NCI-H510A (cell line): ENCODE data around the gene CHIT1.

Experiments used
- DNase-seq: peaks from one replicate; lab custom pipeline; 2025; lab: John Stamatoyannopoulos, UW

Gene CHIT1

GRCh38 chr1:203187689-203188264, 41.7 kb downstream of the CHIT1 start:
- DNase-seq = no peak

DNA sequence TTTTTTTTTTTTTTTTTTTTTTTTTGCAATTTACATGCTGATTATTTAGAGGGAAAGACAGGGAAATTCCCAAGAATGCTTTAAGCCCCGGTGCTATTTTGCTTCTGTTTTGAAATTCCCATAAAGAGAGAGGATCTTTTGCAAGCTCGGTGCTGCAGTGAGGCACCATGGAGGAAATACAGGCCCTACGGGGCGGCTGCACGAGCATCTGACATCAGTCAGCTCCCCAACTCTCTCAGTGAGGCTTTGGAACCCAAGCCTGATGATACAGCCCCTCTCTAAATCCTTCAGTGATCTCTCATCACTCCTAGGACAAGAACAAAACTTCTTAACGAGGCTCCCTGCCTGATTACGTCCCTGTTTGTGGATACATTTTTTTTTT, 42.2 kb downstream of the CHIT1 start:
- no peak for DNase-seq

- no peak for DNase-seq
Observed at GRCh38 chr1:203186446-203187303, 42.8 kb downstream of the CHIT1 start, which contains the start of gene CHI3L1. Gene CHI3L1, minus strand, starts transcription at chr1:203186704. Its CDS starts 81 bp downstream, at chr1:203186623.

DNA sequence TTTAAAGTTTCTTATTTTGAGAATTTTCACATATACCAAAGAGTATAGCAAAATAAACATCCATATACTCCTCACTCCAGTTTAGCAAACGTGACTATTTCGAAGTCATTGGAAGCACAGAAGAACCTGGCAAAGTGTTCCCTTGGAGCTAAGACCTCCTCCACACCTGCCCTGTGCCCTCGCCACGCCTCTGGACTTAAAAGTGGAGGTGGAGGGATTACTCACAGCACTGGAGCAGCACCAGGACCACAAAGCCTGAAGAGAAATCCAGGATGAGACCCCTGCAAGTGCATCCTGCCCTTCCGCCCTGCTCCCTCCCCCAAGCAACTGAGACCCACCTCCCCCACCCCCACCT, 43.4 kb downstream of the CHIT1 start:
- no peak for DNase-seq

- no peak for DNase-seq
Observed at GRCh38 chr1:203185585-203185984, 43.9 kb downstream of the CHIT1 start.

- DNase-seq = no peak
Observed at GRCh38 chr1:203185061-203185461, 44.4 kb downstream of the CHIT1 start.

DNA sequence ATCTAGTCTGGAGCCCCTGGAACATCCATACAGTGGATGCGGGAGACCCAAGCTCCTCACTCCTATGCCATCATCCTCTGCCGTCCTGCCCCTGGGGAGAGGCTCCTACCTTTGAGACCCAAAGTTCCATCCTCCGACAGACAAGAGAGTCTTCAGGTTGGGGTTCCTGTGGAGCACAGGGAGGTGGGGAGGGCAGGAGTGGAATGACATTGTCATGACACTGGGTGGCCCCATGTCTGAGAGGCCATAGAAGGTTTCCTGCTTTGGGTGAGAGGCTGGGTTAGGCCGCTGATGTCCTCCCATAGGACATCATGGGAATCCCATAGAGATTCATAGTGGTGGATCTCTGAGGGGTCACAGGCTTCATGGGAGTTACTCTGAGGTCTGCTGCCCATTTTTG, 45.0 kb downstream of the CHIT1 start:
- DNase-seq = no peak

GRCh38 chr1:203183828-203184227, 45.6 kb downstream of the CHIT1 start:
- no peak for DNase-seq

GRCh38 chr1:203182387-203182953, 47.0 kb downstream of the CHIT1 start:
- no peak for DNase-seq

DNA sequence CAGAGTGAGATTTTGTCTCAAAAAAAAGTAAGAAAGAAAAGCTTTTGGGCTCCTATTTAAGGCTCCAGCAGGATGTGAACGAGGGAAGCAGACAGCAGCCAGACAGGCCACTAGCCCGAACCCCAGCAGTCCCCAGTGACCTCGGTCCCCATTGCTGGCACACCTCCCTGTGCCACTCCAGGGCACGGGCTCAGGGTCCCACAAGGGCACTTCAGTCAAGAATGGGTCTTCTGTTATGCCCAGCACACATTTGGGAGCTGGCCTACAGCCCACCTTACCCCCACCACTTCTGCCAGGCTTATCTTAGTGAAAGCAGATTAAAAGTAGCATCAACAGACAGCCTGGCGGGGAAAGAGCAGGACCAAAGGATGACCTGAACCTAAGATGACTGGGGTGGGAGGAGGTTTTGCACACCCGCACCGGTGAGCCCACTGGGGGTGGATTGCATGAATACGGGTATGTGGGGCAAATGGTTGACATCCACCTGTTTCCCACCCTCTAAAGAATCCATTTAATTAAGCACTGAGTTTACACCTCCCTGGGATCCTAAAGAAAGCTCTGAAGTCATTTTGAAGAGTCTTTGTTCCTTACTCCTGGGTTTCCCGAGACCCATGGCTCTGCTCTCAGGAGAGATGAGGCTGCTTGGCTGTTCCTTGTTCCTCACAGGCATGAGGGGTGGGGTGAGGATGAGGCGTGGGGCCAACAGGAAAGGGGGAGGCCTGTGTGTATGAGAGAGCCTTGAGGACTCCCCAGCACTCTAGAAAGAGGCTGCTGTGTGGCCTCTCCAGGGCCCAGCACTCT, 47.7 kb downstream of the CHIT1 start:
- no peak for DNase-seq

- DNase-seq = no peak
Observed at GRCh38 chr1:203180611-203181330, 48.7 kb downstream of the CHIT1 start.

DNA sequence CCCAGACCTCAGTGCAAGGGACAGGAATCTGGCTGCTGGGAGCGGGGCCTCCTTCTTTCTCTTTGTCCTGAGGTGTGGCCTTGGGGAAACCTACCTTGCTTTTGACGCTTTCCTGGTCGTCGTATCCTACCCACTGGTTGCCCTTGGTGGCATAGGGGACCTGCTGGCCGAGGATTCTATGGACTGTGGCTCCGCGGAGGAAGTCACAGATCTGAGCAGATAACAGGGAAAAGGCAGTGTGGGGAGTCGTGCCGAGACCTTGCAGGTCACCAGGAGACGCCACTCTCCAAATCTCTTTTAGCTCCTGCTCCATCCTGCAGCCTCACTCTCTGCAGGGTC, 49.8 kb downstream of the CHIT1 start:
- DNase-seq = no peak

GRCh38 chr1:203178821-203179666, 50.4 kb downstream of the CHIT1 start:
- DNase-seq = no peak

DNA sequence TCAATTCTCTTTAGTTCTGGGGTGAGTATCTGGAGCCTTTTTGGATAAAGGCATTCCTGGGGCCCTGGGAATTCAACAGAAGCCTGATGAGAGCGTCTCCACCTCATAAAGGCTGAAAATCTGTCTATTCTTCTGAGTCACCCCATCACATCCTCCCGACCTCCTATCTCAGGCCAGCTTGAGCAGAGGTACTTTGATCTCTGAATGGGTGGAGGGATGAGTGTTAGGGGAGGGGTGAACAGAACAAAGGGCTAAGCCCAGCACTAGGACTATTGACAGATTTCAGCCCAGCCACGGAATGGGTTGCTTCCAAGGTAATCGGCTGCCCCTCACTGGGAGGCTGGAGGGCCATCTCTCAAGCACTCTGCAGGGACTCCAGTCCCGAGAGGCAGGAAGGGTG, 51.4 kb downstream of the CHIT1 start:
- DNase-seq = no peak

DNA sequence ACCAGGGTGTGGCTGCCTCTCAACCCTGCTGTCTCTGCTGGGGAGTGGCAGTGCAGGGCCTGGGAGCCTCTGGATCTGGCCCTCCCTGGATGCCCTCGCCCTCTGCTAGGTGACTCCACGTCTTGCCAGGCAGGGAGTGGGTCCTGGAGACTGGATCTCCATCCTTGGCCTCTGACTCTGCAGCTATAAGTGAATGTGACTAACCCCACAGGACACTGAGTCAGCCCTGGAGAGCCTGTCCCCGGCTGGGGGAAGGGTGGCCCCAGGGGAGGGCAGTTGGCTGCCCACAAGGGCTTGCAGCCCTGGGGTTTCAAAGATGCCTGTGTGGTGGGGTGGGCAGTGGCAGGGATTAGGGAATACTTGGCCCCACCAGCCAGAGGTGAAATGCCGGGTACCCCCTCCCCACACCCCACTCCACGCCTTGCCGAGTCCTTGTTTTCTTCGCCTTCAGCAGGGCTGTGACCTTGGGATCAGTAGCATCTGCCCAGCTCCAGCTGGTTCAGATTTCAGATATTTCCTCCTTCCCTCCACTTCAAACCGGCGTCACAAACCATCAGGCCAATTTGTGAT, 51.9 kb downstream of the CHIT1 start:
- no peak for DNase-seq

GRCh38 chr1:203177036-203177405, 52.5 kb downstream of the CHIT1 start:
- DNase-seq = no peak

DNA sequence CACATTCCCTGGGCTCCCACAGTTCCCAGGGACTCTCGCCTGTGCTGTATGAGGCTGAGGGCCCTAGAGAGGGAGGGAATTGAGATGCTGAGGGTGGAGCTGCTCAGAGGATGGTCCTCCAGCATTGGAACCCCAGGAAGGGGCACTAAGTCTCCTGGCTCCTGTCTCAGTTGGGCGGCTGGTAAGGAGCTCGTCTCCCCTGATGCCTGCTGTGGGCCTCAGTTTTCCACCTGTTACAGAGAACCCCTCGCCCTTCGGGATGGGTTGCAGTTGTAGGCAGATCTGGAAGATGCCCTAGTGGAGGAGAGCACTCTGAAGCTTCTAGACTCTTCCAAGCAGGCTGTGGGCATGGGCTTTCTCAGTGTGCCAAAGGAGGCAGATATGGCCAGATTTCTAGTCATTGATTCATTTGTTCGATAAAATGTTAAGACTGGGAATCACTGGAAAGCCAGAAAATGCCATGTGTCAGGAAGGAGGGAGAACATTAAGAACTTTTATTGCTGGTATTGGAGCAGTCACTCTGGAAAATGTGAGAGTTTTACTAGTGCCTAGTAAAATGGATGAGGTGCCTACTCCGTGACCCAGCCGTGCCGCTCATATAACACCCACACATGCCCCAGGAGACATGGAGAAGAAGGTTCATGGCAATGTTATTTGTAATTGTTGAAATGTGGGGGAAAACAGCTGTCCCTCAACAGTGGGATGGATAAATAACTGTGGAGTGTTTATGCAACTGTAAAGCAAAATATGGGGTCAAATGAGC, 53.0 kb downstream of the CHIT1 start:
- no peak for DNase-seq

DNA sequence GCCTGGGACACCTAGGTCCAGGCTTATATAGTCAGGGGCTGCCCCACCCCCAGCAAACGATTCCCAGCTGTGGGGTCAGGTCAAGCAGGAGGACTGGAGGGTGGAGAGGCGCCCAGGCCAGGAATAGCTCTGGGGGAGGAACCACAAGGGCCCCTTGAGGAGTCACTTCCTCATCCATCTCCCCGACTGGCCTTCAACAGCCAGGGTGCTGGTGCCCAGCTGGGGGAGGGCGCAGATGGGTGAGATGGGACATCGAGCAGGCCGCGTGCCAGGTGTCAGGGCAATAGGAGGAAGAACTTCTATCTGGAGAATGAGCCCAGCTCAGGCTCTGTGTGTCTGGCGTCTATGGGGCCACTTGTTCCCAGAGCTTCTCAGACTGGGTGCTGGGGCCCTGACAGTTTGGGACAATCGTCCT, 53.6 kb downstream of the CHIT1 start:
- DNase-seq = no peak

- DNase-seq = no peak
Observed at GRCh38 chr1:203175237-203175826, 54.1 kb downstream of the CHIT1 start, which contains the start of gene MYBPH. Gene MYBPH, minus strand, starts transcription at chr1:203175826. Its CDS starts 71 bp downstream, at chr1:203175755.
